Uterus (tissue), 4 donors: ENCODE measurements around the gene CACNA1F. TPM values are rescaled to one million over a fixed set of nuclear protein-coding genes. Genes with fewer than 3 reads are reported as not detected.

Experiments used
- DNase-seq, 2 donors: peaks; one replicate each; pipeline ENCODE4 v3.0.0-alpha.2; 2019 to 2020
- H3K27ac ChIP-seq, 2 donors: fragments of 200-600 bp; sonication (generic); 1 replicate in 1 of 2; 2 replicates in 1 of 2; pipeline ENCODE4 v1.5.1; 2016 to 2018
- H3K27me3 ChIP-seq, 2 donors: fragments of 200-600 bp; sonication (generic); one replicate each; pipeline ENCODE4 v1.5.1; 2018 to 2019; ENCODE audit warnings: control low read depth in 1 of 2
- H3K36me3 ChIP-seq, 2 donors: fragments of 200-600 bp; sonication (generic); one replicate each; pipeline ENCODE4 v1.5.1; 2019; ENCODE audit warnings: control low read depth in 1 of 2
- H3K4me1 ChIP-seq, 2 donors: fragments of 200-600 bp; sonication (generic); one replicate each; pipeline ENCODE4 v1.5.1; 2018 to 2019; ENCODE audit warnings: control low read depth in 1 of 2
- H3K4me3 ChIP-seq, 2 donors: fragments of 200-600 bp; sonication (generic); 1 replicate in 1 of 2; 2 replicates in 1 of 2; pipeline ENCODE4 v1.5.1; 2018 to 2019; ENCODE audit warnings: mild to moderate bottlenecking in 1 of 2
- H3K9me3 ChIP-seq, 2 donors: fragments of 200-600 bp; sonication (generic); one replicate each; pipeline ENCODE4 v1.5.1; 2019; ENCODE audit warnings: control low read depth in 1 of 2
- POLR2A ChIP-seq, 2 donors: fragments of 450-650 bp; IDR thresholded peaks; one replicate each; pipeline ENCODE4 v1.6.1; 2016; ENCODE audit warnings: antibody characterized with exemption in 2 of 2, mild to moderate bottlenecking in 1 of 2, moderate library complexity in 1 of 2
- intact Hi-C: fragments of 100-400 bp; cut with DNase I; formaldehyde crosslinking; loops from one replicate; pipeline ENCODE4 v1.15.1; 2023; ENCODE audit warnings: low total_unique reads
- total RNA-seq, 4 donors: library from RNA; depleted of rRNA in 3 of 4; stranded (reverse); fragments of >200 nt in 3 of 4; gene quantifications; one replicate each; pipeline versions ENCODE4 v1.1.0 to v1.2.4, GENCODE V29; 2014 to 2023
- TF ChIP-seq, protein P1 (sequence below), 4 experiments: fragments of 200-600 bp in 2 of 4; fragments of 450-650 bp in 2 of 4; sonication (generic) in 2 of 4; IDR thresholded peaks; one replicate each; pipeline ENCODE4 v1.5.1; 2016 to 2019; ENCODE audit warnings: antibody characterized with exemption in 4 of 4, mild to moderate bottlenecking in 2 of 4, moderate library complexity in 1 of 4
- donor health status: DM: yes; HTN: yes; CAD: no.

The CACNA1F gene
- total RNA-seq, result under 1 TPM in 2 of 4 donors, not detected in 2; 0.07 to 0.98 TPM

DNA sequence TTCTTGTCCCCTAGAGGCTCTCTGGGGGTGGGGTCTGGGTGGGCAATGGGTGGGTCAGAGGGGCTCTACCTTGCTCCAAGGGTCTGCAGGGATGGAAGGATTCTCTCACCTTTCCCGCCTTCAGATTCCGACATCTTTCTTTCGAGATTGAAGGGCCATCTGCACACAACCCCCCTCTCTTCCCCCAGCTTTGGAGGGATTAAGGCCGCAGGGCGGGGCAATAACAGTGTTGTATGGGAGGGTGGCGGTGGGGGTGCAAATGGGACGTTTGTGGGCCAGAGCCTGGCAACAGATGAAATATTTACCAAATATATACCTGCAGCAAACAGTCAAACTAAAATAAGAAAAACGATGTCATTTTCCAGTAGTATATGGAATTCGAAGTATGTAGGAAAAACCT is at the start of gene CACNA1F:
TSS of gene CACNA1F (minus strand) at position 165 of the 400 bp plus-strand sequence. CDS start at position 134, 31 bp downstream.
- Histone ChIP-seq H3K9me3 (no peaks in the 10 kb centered on the region), H3K27me3 (no peaks in the 10 kb centered on the region), H3K27ac (no peak within 1 kb of the TSS), H3K36me3 (no peaks in the 10 kb centered on the region), H3K4me1 (no peaks in the 10 kb centered on the region), H3K4me3 (no peak within 1 kb of the TSS)
- no peak for DNase-seq
- TF ChIP-seq POLR2A (IDR thresholded peaks at IDR 0.05), result no peak
- TF ChIP-seq, protein P1, sequence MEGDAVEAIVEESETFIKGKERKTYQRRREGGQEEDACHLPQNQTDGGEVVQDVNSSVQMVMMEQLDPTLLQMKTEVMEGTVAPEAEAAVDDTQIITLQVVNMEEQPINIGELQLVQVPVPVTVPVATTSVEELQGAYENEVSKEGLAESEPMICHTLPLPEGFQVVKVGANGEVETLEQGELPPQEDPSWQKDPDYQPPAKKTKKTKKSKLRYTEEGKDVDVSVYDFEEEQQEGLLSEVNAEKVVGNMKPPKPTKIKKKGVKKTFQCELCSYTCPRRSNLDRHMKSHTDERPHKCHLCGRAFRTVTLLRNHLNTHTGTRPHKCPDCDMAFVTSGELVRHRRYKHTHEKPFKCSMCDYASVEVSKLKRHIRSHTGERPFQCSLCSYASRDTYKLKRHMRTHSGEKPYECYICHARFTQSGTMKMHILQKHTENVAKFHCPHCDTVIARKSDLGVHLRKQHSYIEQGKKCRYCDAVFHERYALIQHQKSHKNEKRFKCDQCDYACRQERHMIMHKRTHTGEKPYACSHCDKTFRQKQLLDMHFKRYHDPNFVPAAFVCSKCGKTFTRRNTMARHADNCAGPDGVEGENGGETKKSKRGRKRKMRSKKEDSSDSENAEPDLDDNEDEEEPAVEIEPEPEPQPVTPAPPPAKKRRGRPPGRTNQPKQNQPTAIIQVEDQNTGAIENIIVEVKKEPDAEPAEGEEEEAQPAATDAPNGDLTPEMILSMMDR (IDR thresholded peaks at IDR 0.05), result no peak
- intact Hi-C loops, result no loop called here

- peak; percentile 27 to 42 for DNase-seq
- intact Hi-C loops, result no loop called here
- H3K27ac ChIP-seq, result peak overlapping the region in 1 of 2 donors; percentile 62
- no peak for TF ChIP-seq POLR2A (IDR thresholded peaks at IDR 0.05)
- TF ChIP-seq, protein P1 (IDR thresholded peaks at IDR 0.05), result peak in 3 of 4 experiments; percentile 28 to 35 (median 29)
- no peaks in the 10 kb centered on the region for H3K4me1 ChIP-seq
- H3K27me3 ChIP-seq, result no peaks in the 10 kb centered on the region
- H3K4me3 ChIP-seq, result no peak overlapping the region
- H3K36me3 ChIP-seq, result no peaks in the 10 kb centered on the region
- H3K9me3 ChIP-seq, result no peaks in the 10 kb centered on the region
Observed at GRCh38 chrX:49282647-49283011, 49.5 kb upstream of the CACNA1F start.

GRCh38 chrX:49278081-49278480 is 44.9 kb upstream of the CACNA1F start:
- Histone ChIP-seq H3K9me3 (no peaks in the 10 kb centered on the region), H3K4me1 (no peaks in the 10 kb centered on the region), H3K4me3 (no peak overlapping the region), H3K27ac (no peak overlapping the region), H3K36me3 (no peaks in the 10 kb centered on the region), H3K27me3 (no peaks in the 10 kb centered on the region)
- no peak for DNase-seq
- intact Hi-C loops, result no loop called here
- TF ChIP-seq POLR2A (IDR thresholded peaks at IDR 0.05), result no peak
- TF ChIP-seq, protein P1 (IDR thresholded peaks at IDR 0.05), result no peak

DNA sequence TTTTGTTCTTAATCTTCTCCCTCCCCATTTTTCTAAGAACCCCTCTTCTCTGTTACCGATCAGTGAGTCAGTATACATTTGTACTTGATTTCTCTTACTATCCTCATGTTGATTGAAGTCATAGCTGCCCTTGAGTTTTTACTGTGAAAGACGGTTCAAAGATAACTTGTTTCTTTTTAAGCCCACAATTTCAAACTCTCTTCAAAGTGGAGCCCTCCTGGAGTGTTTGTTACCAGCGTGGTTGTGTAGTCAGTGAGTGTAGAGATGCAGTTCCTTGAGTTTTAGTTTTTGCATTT is 44.3 kb upstream of the CACNA1F start:
- no peak for TF ChIP-seq POLR2A (IDR thresholded peaks at IDR 0.05)
- TF ChIP-seq, protein P1 (IDR thresholded peaks at IDR 0.05), result no peak
- H3K36me3 ChIP-seq, result no peaks in the 10 kb centered on the region
- no peak overlapping the region for H3K27ac ChIP-seq
- no peak overlapping the region for H3K4me3 ChIP-seq
- DNase-seq, result no peak
- intact Hi-C loops, result no loop called here
- H3K9me3 ChIP-seq, result no peaks in the 10 kb centered on the region
- no peaks in the 10 kb centered on the region for H3K27me3 ChIP-seq
- no peaks in the 10 kb centered on the region for H3K4me1 ChIP-seq

DNA sequence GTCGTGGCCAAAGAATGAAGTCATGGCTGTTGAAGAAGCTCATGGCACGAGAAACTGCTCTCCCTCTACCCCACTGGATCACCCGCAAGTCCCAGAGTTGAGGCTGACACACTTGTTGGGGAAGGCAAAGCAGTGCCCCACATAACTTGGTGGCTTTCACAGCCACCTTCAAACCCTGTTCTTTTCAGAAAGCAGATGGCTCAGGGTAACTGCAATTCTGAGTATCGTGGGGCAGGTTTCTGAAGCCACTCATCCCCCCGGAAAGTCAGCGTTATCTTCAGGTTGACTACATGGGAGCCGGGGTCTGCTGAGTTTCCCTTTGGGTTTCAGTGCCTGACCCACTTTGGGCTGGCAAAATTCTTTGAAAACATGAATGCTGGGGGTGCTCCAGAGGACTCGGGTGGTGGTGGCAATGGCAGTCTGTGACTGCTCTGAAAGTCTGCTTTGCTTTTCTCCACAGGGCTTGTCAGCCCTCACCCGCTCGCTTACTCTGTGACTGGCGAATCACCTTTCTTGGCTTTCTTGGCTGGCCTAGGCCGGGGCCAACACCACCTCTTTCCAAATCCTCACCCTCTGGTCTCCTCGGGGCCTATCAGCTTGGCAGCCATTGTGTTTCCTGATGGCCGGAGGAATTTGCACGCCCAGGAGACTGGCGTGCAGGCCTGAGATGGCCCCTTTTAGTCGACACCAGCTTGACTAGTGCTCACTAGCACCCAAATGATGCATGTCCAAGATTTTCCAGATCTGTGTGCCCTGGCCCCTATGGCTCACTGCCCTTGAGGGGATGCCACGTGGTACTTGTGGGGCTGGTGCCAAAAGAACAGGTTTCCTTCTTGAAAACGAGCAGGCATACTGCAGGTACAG is 43.8 kb upstream of the CACNA1F start:
- H3K9me3 ChIP-seq, result no peaks in the 10 kb centered on the region
- no peaks in the 10 kb centered on the region for H3K4me1 ChIP-seq
- H3K36me3 ChIP-seq, result no peaks in the 10 kb centered on the region
- no peaks in the 10 kb centered on the region for H3K27me3 ChIP-seq
- peak overlapping the region in 1 of 2 donors; percentile 14 for H3K27ac ChIP-seq
- TF ChIP-seq, protein P1 (IDR thresholded peaks at IDR 0.05), result no peak
- no peak for TF ChIP-seq POLR2A (IDR thresholded peaks at IDR 0.05)
- intact Hi-C loops, result no loop called here
- no peak overlapping the region for H3K4me3 ChIP-seq
- peak in 1 of 2 donors; percentile 8 for DNase-seq
